NCI-H748 (cell line): ENCODE measurements around the gene NEUROG1.
"Not testable (repeated sequence)": the region's sequence is repeated elsewhere in the genome, so short reads cannot be mapped to it uniquely, and the experiment has no call there.

Experiments
- DNase-seq: peaks from one replicate; lab custom pipeline; 2025; ENCODE audit not compliant: unreplicated experiment; lab: John Stamatoyannopoulos, UW

The NEUROG1 gene

DNA sequence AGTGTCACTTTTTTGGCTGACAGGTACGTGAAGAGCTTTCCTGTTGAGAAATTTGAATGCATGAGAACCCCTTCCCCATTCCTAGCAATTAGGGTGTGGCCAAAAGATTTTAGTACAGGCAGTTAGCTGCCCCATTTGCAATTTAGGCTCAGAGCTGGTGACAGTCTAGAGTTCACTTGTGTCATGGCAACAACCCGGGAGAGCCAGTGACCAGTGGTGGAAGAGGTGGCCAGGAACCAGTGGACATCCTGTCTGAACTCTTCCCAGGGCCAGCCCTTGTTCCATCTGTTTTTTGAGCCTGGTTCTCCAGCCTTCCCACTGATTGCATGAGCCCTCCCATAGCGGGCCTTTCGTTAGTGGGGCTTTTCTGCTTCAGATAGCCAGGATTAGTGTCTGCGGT lies 2.5 kb upstream of the NEUROG1 start:
- no peak for DNase-seq

DNA sequence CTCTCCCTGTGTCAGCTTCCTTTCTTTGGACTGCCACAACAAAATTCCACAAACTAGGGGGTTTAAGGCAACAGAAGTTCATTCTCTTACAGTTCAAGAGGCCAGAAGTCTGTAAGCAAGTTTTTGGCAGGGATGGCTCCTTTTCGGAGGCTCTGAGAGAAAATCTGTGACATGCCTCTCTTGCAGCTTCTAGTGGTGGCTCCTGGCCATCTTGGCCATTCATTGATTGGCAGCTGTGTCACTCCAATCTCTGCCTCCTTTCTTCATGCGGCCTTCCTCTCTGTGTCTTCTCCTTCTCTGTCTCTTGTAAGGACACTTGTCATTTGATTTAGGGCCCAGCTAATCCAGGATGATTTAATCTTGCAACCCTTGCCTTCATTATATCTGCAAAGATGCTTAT lies 2.0 kb upstream of the NEUROG1 start:
- DNase-seq = no peak

DNA sequence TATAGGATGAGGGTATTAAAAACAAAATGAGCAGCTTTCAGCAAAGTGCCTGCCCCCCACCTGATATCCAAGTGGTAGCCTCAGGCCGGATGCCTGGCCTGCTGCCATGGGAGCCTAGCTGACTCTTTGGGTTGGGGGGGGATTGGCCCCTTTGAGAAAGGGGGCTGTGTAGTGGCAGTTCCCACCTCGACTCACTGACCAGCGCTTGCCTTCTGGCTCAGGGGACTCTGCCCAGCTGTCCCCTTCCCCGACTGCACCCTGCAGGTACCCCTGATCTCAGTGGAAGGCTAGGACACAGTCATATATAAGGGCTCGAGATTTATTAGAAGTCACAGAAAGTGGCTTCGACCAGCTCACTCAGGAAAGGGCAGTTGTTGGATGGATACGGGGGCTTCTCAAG lies 1.5 kb upstream of the NEUROG1 start:
- DNase-seq = no peak

DNA sequence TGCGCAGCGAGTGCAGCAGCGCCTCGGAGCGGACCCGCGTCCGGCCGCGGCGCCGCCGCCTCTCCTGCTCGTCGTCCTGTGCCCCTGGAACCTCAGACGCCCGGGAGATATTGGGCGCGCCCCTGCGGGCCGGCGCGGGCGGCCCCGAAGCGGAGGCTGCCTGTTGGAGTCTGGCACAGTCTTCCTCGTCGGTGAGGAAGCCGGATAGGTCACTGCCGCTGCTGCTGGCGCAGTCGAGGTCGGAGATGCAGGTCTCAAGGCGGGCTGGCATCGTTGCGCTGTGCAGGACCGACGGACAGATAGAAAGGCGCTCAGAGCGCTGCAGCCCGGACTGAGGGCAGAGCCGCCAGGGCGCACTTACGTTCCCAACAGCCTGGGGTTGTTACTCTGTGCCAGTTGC lies 344 bp downstream of the NEUROG1 start:
- DNase-seq = peak; percentile 42

DNA sequence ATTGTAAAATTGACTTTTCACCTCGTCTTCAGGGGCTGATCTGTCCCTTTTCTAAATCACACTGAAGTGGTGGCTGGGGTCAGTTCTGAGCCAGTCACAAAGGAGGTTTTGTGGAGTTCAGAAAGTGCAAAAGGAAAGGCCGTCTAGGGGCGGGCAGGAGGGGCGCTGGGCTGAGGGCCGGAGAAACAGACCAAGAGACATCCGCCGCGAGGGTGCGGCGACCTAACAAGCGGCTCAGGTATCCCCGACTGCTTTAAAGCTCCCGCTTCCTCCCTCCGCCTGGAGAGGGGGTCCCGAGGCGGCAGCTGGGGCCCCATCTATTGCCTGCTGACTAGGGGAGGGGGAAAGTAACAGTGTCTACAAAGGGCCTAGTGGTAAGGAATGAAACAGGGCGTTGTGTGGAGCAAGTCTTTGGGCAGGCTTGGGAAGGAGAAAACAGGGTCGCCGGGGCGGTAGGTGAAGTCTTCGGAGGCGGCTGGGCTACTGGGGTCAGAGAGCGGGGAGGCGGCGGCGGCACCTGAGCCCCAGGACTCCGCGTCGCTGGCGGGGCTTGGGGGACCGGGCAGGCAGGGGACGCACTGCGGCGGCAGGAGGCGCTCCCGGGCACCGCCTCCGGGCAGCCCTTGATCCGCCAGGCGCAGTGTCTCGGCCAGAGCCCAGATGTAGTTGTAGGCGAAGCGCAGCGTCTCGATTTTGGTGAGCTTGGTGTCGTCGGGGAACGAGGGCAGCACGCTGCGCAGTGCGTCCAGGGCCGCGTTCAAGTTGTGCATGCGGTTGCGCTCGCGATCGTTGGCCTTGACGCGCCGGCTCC lies 950 bp downstream of the NEUROG1 start:
- DNase-seq = no peak

DNA sequence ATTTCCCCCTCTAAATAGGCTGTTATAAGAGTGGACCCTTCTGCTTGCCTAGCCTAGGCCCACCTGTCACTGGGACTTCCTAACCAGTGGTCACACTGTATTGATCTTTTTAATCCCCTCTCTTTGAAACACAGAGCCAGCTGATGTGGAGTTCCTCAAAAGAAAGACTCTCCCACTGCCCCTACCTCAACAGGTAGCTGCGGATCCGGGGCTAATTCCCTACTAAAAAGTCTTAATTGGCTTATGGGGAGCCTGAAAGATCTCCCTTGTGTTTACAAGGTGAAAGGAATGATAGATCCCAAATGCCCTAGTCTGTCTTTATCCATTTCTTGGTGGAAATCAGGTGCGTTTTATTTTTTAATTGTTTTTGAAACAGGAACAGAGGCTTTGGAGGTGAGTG lies 2.0 kb downstream of the NEUROG1 start:
- no peak for DNase-seq

DNA sequence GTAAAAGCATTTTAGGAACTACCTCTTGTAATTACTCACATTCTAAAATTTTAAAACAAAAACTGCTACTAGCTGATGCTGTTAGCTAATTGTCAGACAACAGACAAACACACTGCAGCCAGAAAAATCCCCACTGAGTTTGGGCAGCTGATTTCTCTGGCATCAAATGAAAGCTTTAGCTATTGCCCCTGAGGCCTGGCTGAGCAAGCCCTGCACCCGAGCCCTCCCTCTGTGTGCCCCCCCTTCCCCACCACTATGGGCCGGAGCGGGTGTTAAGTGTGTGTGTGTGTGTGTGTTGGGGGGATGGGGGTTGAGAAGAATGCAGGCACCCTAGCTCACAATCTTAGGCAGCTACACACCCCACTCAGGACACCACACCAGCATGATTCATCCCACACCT lies 2.4 kb downstream of the NEUROG1 start:
- DNase-seq = no peak

DNA sequence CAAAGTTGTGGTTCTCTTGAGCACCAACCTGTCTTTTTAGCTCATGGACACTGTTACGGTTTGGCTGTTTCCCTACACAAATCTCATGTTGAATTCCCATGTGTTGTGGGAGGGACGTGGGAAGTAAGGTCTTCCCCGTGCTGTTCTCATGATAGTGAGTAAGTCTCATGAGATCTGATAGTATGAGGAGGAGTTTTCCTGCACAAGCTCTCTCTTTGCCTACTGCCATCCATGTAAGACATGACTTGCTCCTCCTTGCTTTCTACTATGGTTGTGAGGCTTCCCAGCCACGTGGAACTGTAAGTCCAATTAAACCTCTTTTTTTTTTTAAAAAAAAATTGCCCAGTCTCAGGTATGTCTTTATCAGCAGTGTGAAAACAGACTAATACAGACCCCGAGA lies 6.2 kb downstream of the NEUROG1 start:
- not testable (repeated sequence) for DNase-seq

DNA sequence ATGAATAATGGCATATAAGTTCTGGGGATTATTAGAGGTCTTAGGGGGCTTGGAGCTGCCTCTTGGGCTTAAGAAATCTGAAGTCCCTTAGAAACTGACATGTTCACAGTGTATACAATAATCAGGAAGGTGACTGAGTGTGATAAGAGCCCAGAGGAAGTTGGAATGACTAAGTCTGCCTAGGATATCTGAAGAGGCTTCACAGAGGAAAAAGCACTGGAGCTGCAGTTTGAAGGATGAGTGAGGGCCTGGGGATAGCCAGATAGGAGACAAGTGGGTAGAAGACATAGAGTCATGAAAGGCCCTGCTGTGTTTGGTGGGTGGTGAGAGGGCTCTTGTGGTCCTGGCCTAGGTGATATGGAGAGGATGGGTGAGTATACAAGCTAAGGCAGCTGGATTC lies 8.8 kb downstream of the NEUROG1 start:
- DNase-seq = no peak

DNA sequence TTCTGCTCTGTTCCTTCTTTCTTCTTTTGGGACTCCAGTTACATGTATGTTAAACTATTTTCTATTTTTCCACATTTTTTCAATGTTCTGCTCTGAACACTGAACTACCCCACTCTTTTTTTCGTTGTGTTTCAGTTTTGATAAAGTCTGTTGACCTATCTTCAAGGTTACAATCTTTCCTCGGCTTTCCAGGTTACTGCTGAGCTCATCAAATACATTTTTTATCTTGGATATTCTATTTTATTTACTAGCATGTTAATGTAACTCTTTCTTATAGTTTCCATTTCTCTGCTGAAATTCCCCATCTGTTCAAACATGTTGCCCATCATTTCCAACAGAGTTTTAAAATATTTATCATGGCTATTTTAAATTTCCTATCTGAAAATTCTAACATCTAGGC lies 13.8 kb downstream of the NEUROG1 start:
- no peak for DNase-seq

DNA sequence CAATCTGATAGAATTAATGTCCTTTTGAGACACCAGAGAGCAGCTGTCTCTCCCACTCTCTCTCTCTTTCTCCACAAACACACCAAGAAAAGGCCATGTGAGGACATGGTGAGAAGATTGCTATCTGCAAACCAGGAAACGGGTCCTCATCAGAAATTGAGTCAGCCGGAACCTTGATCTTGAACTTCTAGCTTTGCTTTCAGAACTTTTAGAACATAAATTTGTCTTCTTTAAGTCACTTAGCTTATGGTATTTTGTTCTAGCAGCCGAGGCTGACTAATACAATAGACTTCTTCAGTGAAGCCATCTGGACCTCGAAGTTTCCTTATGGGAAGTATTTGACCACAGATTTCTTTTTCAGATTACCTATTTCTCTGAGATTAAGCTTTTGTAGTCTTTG lies 18.1 kb downstream of the NEUROG1 start:
- DNase-seq = no peak

DNA sequence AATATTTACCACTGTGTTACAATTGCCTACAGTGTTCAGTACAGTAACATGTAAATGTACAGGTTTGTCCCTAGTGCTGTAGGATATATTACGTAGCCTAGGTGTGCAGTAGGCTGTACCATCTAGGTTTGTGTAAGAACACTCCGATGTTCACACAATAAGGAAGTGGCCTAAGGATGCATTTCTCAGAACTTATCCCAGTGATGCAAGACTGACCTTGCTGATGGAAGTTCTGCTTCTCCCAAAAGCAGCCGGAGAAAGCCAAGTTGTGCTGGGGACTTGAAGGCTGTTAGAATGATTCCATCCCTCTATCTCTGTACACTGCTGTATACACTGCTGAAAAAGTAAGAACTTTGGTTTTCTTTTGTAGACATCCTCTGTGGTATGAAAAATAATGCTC lies 21.6 kb downstream of the NEUROG1 start:
- no peak for DNase-seq

DNA sequence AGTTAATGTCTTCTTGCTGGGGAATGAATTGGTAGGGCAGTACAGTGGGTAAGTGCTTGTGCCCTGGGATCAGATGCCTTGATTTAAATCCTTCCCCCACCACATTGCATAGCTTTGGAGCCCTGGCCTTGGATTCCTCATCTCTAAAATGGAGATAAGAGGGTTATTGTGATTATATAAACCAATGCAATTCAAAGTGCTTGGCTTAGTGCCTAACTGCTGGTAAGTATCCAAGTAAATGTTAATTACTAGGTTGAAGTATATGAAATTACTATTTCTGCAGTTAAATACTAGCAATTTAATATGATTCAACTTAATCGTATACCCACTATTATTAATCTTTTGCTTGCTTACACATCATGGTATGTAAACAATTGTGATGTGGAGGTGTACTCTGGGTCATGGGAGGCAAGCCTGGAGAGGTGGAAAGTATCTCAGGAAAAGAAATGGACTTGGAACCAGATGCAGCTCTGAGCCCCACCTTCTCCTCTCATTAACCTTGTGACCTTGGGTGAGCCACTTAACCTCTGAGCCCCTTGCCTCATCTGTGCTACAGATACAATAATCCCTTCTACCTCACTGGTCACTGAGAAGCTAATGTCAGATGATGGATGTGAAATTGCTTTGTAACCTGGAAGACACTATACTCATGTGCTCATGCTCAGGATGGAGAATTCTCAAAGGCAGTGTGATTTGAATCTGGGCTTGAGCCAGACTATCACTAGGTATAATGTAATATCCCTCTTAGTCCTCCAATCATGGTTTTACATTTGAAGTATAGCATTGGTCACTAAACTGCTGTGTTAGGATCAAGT lies 23.8 kb downstream of the NEUROG1 start:
- DNase-seq = peak; percentile 38

DNA sequence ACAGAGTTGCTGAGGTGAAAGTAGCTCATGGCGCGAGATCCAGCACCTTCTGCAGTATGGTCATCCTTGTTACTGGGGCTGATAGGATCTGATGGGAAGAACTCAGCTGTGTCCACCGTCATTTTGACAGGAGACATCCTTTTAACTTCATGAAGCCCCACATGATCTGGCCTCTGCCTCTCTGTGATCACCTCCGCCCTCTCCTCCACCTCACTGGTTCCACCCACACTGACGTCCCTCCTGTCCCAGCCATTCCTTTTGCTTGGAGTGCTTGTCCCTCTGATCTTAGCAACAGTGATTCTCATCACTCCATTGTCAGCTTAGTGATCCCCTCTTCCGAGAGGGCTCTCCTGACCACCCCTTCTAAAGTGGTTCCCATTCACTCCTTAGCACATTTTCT lies 25.8 kb downstream of the NEUROG1 start:
- DNase-seq = no peak

DNA sequence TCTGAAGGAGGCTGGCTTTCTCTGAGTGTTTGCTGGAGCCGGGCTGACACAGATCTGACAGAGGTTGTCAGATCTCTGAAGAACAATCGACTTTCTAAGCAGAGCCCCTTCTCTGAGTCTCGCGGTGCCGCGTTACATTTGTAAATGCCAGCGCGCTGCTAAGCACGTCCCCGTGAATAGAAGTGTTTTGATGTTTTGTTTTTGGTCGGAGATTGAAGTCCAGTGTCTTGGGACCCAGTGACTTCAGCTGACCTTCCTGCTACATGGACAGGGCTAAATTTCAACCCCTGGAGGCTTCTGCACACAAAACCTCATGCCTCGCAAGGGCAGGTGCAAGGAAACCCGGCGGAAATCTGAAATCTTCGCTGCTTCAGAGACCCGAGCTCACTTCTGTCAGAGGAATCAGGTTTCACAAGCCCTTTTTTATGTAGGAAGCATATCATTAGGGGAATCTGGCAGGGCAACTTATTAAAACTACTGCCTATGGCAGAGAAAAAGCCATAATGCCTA lies 27.2 kb downstream of the NEUROG1 start:
- peak; percentile 56 for DNase-seq

DNA sequence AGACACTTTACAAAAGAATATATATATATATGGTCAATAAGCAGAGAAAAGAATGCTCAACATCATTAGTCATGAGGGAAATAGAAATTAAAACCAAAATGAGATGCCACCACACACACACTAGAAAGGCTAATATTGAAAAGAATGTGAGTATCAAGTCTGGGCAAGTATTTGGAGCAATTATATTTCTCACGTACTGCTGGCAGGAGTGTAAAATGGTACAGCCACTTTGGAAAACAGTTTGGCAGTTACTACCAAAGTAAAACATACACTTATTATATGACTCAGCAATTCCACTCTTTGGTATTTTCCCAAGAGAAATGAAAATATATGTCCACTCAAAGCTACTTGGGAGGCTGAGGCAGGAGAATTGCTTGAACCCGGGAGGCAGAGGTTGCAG lies 29.8 kb downstream of the NEUROG1 start:
- no peak for DNase-seq

DNA sequence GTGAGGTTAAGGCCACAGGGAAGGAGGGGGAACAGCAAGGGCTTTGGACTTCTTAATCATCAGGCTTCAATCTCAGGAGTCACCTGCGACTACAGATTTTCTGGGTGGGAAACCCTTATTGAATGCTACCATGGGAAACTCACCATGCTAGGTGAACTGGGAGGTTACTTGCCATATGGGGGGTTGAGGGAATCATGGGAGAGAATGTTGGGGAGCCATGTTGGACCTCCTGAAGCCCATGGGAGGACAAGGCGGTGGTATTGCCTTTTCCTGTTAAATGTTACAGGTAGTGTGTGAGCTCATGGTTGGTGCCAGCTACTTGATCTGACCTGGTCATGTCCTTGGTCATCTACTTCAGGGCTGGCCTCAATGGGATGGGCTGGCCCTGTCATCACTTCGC lies 31.4 kb downstream of the NEUROG1 start:
- no peak for DNase-seq

DNA sequence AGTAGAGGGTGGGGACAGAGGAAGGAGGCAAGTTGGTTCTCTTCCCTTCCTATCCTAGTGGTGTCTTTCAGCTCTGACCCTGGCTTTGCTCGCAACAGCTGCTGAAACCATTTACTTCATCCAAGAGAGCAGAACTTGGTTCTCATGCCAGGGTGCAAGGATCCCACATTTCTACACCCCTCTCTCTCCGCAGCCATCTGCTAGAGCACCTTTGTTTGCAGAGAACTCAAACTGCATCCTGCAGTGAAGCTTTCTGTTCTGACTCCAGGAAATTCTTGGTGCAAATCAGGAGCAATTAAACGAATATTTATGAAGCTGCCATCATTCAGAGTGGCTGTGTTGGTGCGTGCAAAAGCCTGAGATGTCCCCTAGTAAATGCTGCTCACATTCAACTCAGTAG lies 31.9 kb downstream of the NEUROG1 start:
- no peak for DNase-seq

DNA sequence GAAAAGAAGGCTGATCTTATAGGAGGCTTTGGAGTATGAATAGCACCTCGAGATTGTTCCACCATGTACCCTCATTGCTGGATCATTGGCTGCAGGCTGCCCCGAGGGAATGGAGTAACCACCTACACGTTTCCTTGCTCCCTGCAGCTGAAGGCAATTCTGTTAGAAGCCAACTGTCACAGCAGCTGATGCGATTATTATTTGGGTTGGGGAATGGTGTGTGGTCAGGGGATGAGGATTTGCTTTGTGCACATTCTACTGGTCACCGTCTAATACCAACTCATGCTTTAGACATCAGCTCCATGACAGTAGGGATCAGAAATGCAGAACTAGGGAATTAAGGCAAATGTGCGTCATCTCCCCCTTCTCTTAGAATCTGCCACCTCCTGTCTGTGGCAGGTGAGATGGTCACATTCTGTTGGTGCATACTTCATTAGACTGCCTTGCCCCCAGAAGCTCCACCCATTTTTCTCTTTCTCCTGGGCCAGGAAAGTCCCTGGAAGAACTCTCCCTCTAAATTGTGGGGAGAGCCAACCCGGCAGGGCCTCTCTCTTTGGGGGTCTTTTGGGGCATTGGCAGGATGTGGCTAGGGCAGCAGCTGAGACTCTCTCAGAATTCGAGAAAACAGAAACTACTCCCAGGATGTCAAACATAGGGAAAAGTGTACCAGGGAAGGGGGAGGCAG lies 32.8 kb downstream of the NEUROG1 start:
- no peak for DNase-seq

DNA sequence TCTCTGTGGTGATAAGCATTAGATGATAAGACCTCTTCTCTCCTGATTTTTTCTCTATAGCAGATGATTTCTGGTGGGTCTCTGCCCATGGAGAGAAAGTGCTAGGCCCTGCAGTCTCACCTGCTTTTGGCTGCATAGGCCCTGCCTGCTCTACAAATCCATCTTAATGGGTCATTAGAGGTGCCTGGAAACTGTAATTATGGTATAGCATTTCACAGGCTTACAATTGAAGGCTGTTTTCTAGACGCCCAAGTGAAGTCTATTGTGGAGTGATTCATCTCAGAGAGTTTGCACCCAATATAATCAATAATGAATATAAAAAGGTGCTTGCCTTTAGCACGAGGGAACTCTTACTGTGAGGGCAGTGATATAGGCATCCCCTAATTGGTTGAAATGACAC lies 33.8 kb downstream of the NEUROG1 start:
- DNase-seq = peak; percentile 96

DNA sequence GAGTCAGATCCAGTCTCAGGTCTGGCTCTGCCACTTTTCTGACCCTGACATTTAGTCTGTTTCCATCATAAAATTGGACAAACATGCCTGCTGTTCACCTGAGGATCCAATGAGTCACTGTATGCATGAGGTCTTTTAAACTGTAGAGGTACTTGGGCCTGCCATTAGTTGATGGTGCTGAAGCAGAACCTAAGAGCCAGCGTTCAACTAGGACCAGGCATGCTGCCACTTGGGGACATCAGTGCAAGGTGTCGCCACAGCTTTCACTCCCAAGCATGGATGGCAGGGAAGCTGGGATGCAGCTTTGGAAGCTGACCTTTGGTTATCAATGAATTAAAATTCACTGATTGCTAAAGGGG lies 37.1 kb downstream of the NEUROG1 start:
- peak; percentile 59 for DNase-seq
